Lower lobe of right lung (tissue), 2 donors: Measurements from ENCODE around the gene MAP2. TPM values are rescaled to one million over a fixed set of nuclear protein-coding genes. Genes with fewer than 3 reads are reported as not detected.
A peak's percentile ranks its signal among the peaks of the same experiment; 100 is the strongest.

ENCODE experiments used
- ATAC-seq, 2 donors: fragments of 200-7000 bp; cut with Tn5 transposase; one replicate each; pipeline ENCODE4 v1.9.1; 2020 to 2022; ENCODE audit warnings: mild to moderate bottlenecking in 2 of 2, moderate library complexity in 2 of 2
- DNase-seq: peaks from one replicate; pipeline ENCODE4 v3.0.0-alpha.2; 2020
- H3K27ac ChIP-seq: fragments of 200-600 bp; one replicate; pipeline ENCODE4 v1.8.0; 2022
- H3K27me3 ChIP-seq: fragments of 200-600 bp; one replicate; pipeline ENCODE4 v1.8.0; 2022; ENCODE audit warnings: low read depth
- H3K36me3 ChIP-seq: fragments of 200-600 bp; one replicate; pipeline ENCODE4 v1.8.0; 2022; ENCODE audit warnings: mild to moderate bottlenecking
- H3K4me1 ChIP-seq: fragments of 200-600 bp; one replicate; pipeline ENCODE4 v1.8.0; 2022
- H3K4me3 ChIP-seq: fragments of 200-600 bp; one replicate; pipeline ENCODE4 v1.8.0; 2022; ENCODE audit warnings: mild to moderate bottlenecking
- H3K9me3 ChIP-seq: fragments of 200-600 bp; one replicate; pipeline ENCODE4 v1.8.0; 2022
- intact Hi-C: fragments of 100-400 bp; cut with DNase I; formaldehyde crosslinking; loops from one replicate; pipeline ENCODE4 v1.11.0; 2022
- total RNA-seq: library from RNA; stranded (reverse); fragmentation: NEBNext Ultra II Directional; extraction: Animal tissue kit (Norgen Biotek cat#: 25700); gene quantifications from one replicate; pipeline ENCODE4 v1.2.1, GENCODE V29; 2021
- TF ChIP-seq, protein P1 (sequence below): fragments of 200-600 bp; IDR thresholded peaks from one replicate; pipeline ENCODE4 v1.8.0; 2022; ENCODE audit warnings: antibody characterized with exemption, mild to moderate bottlenecking
- donor health status: DM: no; HTN: yes; CAD: no; lungs with severe emphysema.

The MAP2 gene
- total RNA-seq, 1 donor from 2014 or later, result 22.6 TPM

DNA sequence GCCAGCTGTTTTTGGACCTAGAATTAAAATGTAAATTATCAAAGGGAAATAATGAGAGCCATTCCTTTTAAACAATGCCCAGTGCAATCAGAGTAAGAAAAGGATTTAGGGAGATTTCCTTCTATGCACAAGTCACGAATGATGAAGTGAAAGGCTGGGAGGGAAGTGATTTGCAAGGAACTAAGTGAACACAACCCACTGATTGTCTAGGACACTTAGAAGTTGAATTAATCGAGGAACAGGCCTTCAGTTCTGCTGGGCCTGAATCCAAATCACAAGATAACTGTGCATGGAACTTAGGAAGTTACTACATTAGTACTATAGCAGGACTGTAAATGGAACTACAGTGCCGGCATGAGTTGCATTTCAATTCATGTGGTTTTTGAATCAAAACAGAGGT is 17.7 kb downstream of the MAP2 start:
- no peak overlapping the region for H3K4me3 ChIP-seq
- no peaks in the 10 kb centered on the region for H3K9me3 ChIP-seq
- ATAC-seq (peak; percentile 16 to 39), DNase-seq (no peak)
- TF ChIP-seq, protein P1, sequence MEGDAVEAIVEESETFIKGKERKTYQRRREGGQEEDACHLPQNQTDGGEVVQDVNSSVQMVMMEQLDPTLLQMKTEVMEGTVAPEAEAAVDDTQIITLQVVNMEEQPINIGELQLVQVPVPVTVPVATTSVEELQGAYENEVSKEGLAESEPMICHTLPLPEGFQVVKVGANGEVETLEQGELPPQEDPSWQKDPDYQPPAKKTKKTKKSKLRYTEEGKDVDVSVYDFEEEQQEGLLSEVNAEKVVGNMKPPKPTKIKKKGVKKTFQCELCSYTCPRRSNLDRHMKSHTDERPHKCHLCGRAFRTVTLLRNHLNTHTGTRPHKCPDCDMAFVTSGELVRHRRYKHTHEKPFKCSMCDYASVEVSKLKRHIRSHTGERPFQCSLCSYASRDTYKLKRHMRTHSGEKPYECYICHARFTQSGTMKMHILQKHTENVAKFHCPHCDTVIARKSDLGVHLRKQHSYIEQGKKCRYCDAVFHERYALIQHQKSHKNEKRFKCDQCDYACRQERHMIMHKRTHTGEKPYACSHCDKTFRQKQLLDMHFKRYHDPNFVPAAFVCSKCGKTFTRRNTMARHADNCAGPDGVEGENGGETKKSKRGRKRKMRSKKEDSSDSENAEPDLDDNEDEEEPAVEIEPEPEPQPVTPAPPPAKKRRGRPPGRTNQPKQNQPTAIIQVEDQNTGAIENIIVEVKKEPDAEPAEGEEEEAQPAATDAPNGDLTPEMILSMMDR, result no peak
- no peak overlapping the region for H3K27ac ChIP-seq
- no peaks in the 10 kb centered on the region for H3K36me3 ChIP-seq
- H3K27me3 ChIP-seq, result no peaks in the 10 kb centered on the region
- H3K4me1 ChIP-seq, result no peaks in the 10 kb centered on the region
- intact Hi-C loops, result no loop called here

DNA sequence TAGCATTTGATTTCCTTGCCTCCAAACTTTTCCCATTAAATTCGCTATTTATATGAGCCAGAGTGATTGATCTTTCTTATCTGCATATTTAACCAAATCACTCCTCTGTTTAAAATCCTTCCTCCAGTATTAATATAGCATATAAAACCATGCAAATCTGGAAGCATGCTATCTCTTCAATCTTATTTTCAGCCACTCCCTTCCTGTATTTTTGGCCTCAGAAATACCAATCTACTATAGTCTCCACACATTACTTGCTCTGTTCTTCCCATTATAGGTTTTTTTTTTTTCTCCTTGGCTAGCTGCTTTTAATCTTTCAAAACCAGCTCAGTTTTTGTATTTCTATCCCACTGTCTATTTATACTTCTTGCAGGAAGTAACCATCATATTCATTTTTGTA is 19.1 kb downstream of the MAP2 start:
- Histone ChIP-seq H3K4me1 (no peaks in the 10 kb centered on the region), H3K9me3 (no peaks in the 10 kb centered on the region), H3K36me3 (no peaks in the 10 kb centered on the region), H3K27me3 (no peaks in the 10 kb centered on the region), H3K4me3 (no peak overlapping the region), H3K27ac (no peak overlapping the region)
- DNase-seq (no peak), ATAC-seq (no peak)
- intact Hi-C loops, result no loop called here
- TF ChIP-seq, protein P1, result no peak

DNA sequence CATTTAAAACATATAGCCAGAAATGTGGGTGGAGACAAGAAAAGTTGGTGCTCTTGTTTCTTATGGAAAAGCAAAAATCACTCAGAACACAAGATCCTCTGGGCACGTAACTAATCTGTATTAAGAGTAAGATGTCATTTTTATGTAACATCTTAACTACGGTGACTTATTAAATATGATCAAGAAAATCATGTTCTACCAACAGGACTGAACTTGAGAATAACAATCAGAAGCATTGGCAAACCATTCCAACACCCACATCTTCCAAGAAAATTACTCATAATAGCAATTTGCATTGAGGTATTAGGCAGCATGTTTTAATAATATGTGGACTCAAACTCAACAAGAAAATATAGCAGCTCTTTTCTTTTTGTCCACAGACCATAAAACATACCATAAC is 21.6 kb downstream of the MAP2 start:
- H3K4me1 ChIP-seq, result no peaks in the 10 kb centered on the region
- intact Hi-C loops, result no loop called here
- H3K9me3 ChIP-seq, result no peaks in the 10 kb centered on the region
- H3K36me3 ChIP-seq, result no peaks in the 10 kb centered on the region
- ATAC-seq (no peak), DNase-seq (no peak)
- TF ChIP-seq, protein P1, result no peak
- H3K27ac ChIP-seq, result no peak overlapping the region
- H3K27me3 ChIP-seq, result no peaks in the 10 kb centered on the region
- H3K4me3 ChIP-seq, result no peak overlapping the region

DNA sequence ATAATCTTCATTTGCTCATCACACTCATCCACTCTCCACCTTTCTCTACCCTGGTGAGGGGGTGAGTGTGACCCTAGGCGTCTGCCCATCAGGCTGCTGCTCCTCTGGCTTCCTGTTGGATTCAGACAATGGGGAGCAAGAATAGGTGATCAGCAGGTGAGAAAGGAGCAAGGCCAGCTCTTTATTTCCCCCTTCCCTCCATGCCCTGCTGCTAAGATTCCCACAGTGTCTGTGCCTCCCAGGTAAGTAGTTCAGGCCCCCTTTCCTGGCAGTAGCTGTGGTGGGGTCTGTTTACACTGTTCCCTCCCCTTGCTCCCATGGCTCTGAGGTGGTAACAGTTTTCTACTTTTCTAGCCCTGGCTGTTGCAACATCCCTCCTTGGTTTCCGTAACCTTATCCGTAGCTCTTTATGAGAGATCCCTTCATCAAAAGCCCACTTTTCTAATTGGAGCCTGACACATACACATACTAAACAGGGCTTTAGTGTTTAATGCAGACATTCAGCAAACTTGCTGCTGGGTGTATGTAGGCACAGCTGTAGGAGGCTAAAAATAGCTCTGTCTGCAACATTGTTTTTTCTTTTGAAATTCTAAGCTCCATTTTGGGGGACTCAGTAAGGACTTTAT is 27.5 kb downstream of the MAP2 start:
- Histone ChIP-seq H3K4me3 (no peak overlapping the region), H3K36me3 (no peaks in the 10 kb centered on the region), H3K27ac (no peak overlapping the region), H3K9me3 (no peaks in the 10 kb centered on the region), H3K27me3 (no peaks in the 10 kb centered on the region), H3K4me1 (no peaks in the 10 kb centered on the region)
- intact Hi-C loops, result no loop called here
- no peak for DNase-seq
- TF ChIP-seq, protein P1, result no peak
- no peak for ATAC-seq

DNA sequence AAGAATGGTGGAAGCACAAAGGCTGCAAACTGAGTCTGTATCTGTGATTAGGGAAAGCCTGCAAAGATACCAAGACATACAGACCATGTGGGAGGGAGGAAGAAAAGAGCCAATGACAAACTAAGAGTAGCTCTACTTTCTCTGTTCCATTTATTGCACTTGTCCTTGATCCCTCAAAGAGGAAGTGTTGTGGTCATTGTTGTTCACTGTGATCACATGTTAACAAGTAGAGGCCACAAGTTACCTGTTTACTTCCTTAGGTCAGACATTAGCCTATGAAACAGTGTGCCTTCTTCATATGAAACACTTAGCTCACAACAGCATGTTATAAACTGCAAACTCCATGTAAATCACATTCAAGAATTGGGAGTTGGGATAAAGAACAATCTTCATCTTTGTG is 32.6 kb downstream of the MAP2 start:
- intact Hi-C loops, result no loop called here
- no peaks in the 10 kb centered on the region for H3K27me3 ChIP-seq
- no peak overlapping the region for H3K27ac ChIP-seq
- DNase-seq (no peak), ATAC-seq (no peak)
- TF ChIP-seq, protein P1, result no peak
- no peaks in the 10 kb centered on the region for H3K9me3 ChIP-seq
- no peak overlapping the region for H3K4me3 ChIP-seq
- H3K4me1 ChIP-seq, result no peaks in the 10 kb centered on the region
- no peaks in the 10 kb centered on the region for H3K36me3 ChIP-seq
